ENCODE results near the gene FLT3.
A peak's percentile ranks its signal among the peaks of the same experiment; 100 is the strongest.
"Not testable (repeated sequence)": the region's sequence is repeated elsewhere in the genome, so short reads cannot be mapped to it uniquely, and the experiment has no call there.

FLT3 gene

GRCh38 chr13:28099396-28100149 lies 803 bp downstream of the FLT3 start:
- DNase-seq = no peak

- no peak for DNase-seq
Measured at GRCh38 chr13:28097503-28097902, 2.9 kb downstream of the FLT3 start.

- peak in 1 of 2 donors; percentile 42 for DNase-seq
Measured at GRCh38 chr13:28094306-28094705, 6.1 kb downstream of the FLT3 start.

- DNase-seq = no peak
Measured at GRCh38 chr13:28093881-28094280, 6.5 kb downstream of the FLT3 start.

GRCh38 chr13:28092431-28092830 lies 7.9 kb downstream of the FLT3 start:
- DNase-seq = no peak

GRCh38 chr13:28089065-28089464 lies 11.3 kb downstream of the FLT3 start:
- no peak for DNase-seq

- not testable (repeated sequence) for DNase-seq
Measured at GRCh38 chr13:28077820-28078219, 22.6 kb downstream of the FLT3 start.

GRCh38 chr13:28077231-28077630 lies 23.1 kb downstream of the FLT3 start:
- DNase-seq = peak; percentile 17 to 41

- DNase-seq = no peak
Measured at GRCh38 chr13:28071424-28071823, 29.0 kb downstream of the FLT3 start.

GRCh38 chr13:28067491-28067890 lies 32.9 kb downstream of the FLT3 start:
- DNase-seq = no peak

GRCh38 chr13:28058866-28059613 lies 41.3 kb downstream of the FLT3 start:
- peak; percentile 38 to 58 for DNase-seq

- DNase-seq = no peak
Measured at GRCh38 chr13:28056970-28057712, 43.2 kb downstream of the FLT3 start.

GRCh38 chr13:28056426-28056825 lies 44.0 kb downstream of the FLT3 start:
- DNase-seq = no peak

- DNase-seq = no peak
Measured at GRCh38 chr13:28055357-28055756, 45.0 kb downstream of the FLT3 start.

GRCh38 chr13:28052945-28053344 lies 47.4 kb downstream of the FLT3 start:
- peak; percentile 73 to 87 for DNase-seq

GRCh38 chr13:28049880-28050875 lies 50.2 kb downstream of the FLT3 start:
- DNase-seq = no peak

- DNase-seq = no peak
Measured at GRCh38 chr13:28049215-28049614, 51.2 kb downstream of the FLT3 start.

GRCh38 chr13:28048768-28049167 lies 51.6 kb downstream of the FLT3 start:
- no peak for DNase-seq

GRCh38 chr13:28047757-28048388 lies 52.5 kb downstream of the FLT3 start:
- DNase-seq = peak; percentile 48 to 57

GRCh38 chr13:28046981-28047380 lies 53.4 kb downstream of the FLT3 start:
- DNase-seq = no peak

GRCh38 chr13:28045861-28046260 lies 54.5 kb downstream of the FLT3 start:
- DNase-seq = no peak

GRCh38 chr13:28044608-28045007 lies 55.8 kb downstream of the FLT3 start:
- no peak for DNase-seq

Measured in inflammatory macrophage (primary cell).